ENCODE results near the gene SLC2A6. TPM values are rescaled to one million over a fixed set of nuclear protein-coding genes. Genes with fewer than 3 reads are reported as not detected.

Gene SLC2A6
- total RNA-seq, 1 experiment from 2014 or later: 10.6 TPM

GRCh38 chr9:133523106-133523505 is 44.2 kb upstream of the SLC2A6 start:
- Histone ChIP-seq H3K4me2 (ENCODE audit: low read depth, low read length, poor library complexity, severe bottlenecking) (no peak overlapping the region), H3K9me3 (ENCODE audit: low read length) (no peaks in the 10 kb centered on the region), H4K20me1 (ENCODE audit: insufficient read depth, low read depth, low read length) (no peaks in the 10 kb centered on the region; the same call in 1 of the 2 replicates), H3K79me2 (ENCODE audit: low read length) (no peaks in the 10 kb centered on the region), H3K36me3 (ENCODE audit: insufficient read depth, low read length) (no peaks in the 10 kb centered on the region), H3K27ac (ENCODE audit: low read length) (no peak overlapping the region), H3K4me1 (ENCODE audit: low read length) (no peaks in the 10 kb centered on the region), H3K9ac (ENCODE audit: low read length) (no peak overlapping the region), H3K4me3 (ENCODE audit: low read length) (no peak overlapping the region), H3K27me3 (ENCODE audit: low read length) (no peaks in the 10 kb centered on the region), H2AFZ (ENCODE audit: low read length) (no peak overlapping the region), H3K9me2 (replicated peaks; ENCODE audit: insufficient read depth, low read length) (no peaks in the 10 kb centered on the region)
- no peak for DNase-seq

GRCh38 chr9:133522073-133522910 is 43.4 kb upstream of the SLC2A6 start:
- Histone ChIP-seq H3K9ac (ENCODE audit: low read length) (no peak overlapping the region), H3K4me2 (ENCODE audit: low read depth, low read length, poor library complexity, severe bottlenecking) (no peak overlapping the region)

GRCh38 chr9:133521122-133522072 is 42.5 kb upstream of the SLC2A6 start:
- Histone ChIP-seq H3K27me3 (ENCODE audit: low read length) (no peaks in the 10 kb centered on the region), H3K9ac (ENCODE audit: low read length) (no peak overlapping the region), H3K79me2 (ENCODE audit: low read length) (no peaks in the 10 kb centered on the region), H3K4me1 (ENCODE audit: low read length) (no peaks in the 10 kb centered on the region), H4K20me1 (ENCODE audit: insufficient read depth, low read depth, low read length) (no peaks in the 10 kb centered on the region; the same call in 1 of the 2 replicates), H3K36me3 (ENCODE audit: insufficient read depth, low read length) (no peaks in the 10 kb centered on the region), H3K4me3 (ENCODE audit: low read length) (no peak overlapping the region), H3K27ac (ENCODE audit: low read length) (no peak overlapping the region), H3K9me2 (replicated peaks; ENCODE audit: insufficient read depth, low read length) (no peaks in the 10 kb centered on the region), H2AFZ (ENCODE audit: low read length) (no peak overlapping the region), H3K9me3 (ENCODE audit: low read length) (no peaks in the 10 kb centered on the region), H3K4me2 (ENCODE audit: low read depth, low read length, poor library complexity, severe bottlenecking) (no peak overlapping the region)
- no peak for DNase-seq

More at GRCh38 chr9:133522073-133522910, 43.4 kb upstream of the SLC2A6 start:
- H3K27me3 ChIP-seq (ENCODE audit: low read length): no peaks in the 10 kb centered on the region
- H3K9me3 ChIP-seq (ENCODE audit: low read length): no peaks in the 10 kb centered on the region
- H2AFZ ChIP-seq (ENCODE audit: low read length): no peak overlapping the region
- H3K4me1 ChIP-seq (ENCODE audit: low read length): no peaks in the 10 kb centered on the region
- no peak overlapping the region for H3K4me3 ChIP-seq (ENCODE audit: low read length)
- H3K9me2 ChIP-seq (replicated peaks; ENCODE audit: insufficient read depth, low read length): no peaks in the 10 kb centered on the region
- no peak for DNase-seq
- H3K79me2 ChIP-seq (ENCODE audit: low read length): no peaks in the 10 kb centered on the region
- H4K20me1 ChIP-seq (ENCODE audit: insufficient read depth, low read depth, low read length): no peaks in the 10 kb centered on the region; the same call in 1 of the 2 replicates
- no peak overlapping the region for H3K27ac ChIP-seq (ENCODE audit: low read length)
- H3K36me3 ChIP-seq (ENCODE audit: insufficient read depth, low read length): no peaks in the 10 kb centered on the region

- no peaks in the 10 kb centered on the region for H3K9me3 ChIP-seq (ENCODE audit: low read length)
- no peak overlapping the region for H3K4me3 ChIP-seq (ENCODE audit: low read length)
- H3K9ac ChIP-seq (ENCODE audit: low read length): no peak overlapping the region
- no peak for DNase-seq
- H3K27me3 ChIP-seq (ENCODE audit: low read length): no peaks in the 10 kb centered on the region
- H3K4me2 ChIP-seq (ENCODE audit: low read depth, low read length, poor library complexity, severe bottlenecking): no peak overlapping the region
- no peaks in the 10 kb centered on the region for H3K79me2 ChIP-seq (ENCODE audit: low read length)
- no peak overlapping the region for H3K27ac ChIP-seq (ENCODE audit: low read length)
- H3K9me2 ChIP-seq (replicated peaks; ENCODE audit: insufficient read depth, low read length): no peaks in the 10 kb centered on the region
- no peaks in the 10 kb centered on the region for H3K4me1 ChIP-seq (ENCODE audit: low read length)
- H3K36me3 ChIP-seq (ENCODE audit: insufficient read depth, low read length): no peaks in the 10 kb centered on the region
- no peaks in the 10 kb centered on the region; the same call in 1 of the 2 replicates for H4K20me1 ChIP-seq (ENCODE audit: insufficient read depth, low read depth, low read length)
- H2AFZ ChIP-seq (ENCODE audit: low read length): no peak overlapping the region
Measured at GRCh38 chr9:133520121-133520835, 41.4 kb upstream of the SLC2A6 start.

GRCh38 chr9:133519693-133520092 is 40.8 kb upstream of the SLC2A6 start:
- Histone ChIP-seq H4K20me1 (ENCODE audit: insufficient read depth, low read depth, low read length) (no peaks in the 10 kb centered on the region; the same call in 1 of the 2 replicates), H3K27ac (ENCODE audit: low read length) (no peak overlapping the region), H3K9me3 (ENCODE audit: low read length) (no peaks in the 10 kb centered on the region), H3K9me2 (replicated peaks; ENCODE audit: insufficient read depth, low read length) (no peaks in the 10 kb centered on the region), H2AFZ (ENCODE audit: low read length) (no peak overlapping the region), H3K27me3 (ENCODE audit: low read length) (no peaks in the 10 kb centered on the region), H3K4me2 (ENCODE audit: low read depth, low read length, poor library complexity, severe bottlenecking) (no peak overlapping the region), H3K4me3 (ENCODE audit: low read length) (no peak overlapping the region), H3K79me2 (ENCODE audit: low read length) (no peaks in the 10 kb centered on the region), H3K9ac (ENCODE audit: low read length) (no peak overlapping the region), H3K36me3 (ENCODE audit: insufficient read depth, low read length) (no peaks in the 10 kb centered on the region), H3K4me1 (ENCODE audit: low read length) (no peaks in the 10 kb centered on the region)
- DNase-seq: no peak

GRCh38 chr9:133518706-133519449 is 40.0 kb upstream of the SLC2A6 start:
- H3K9ac ChIP-seq (ENCODE audit: low read length): no peak overlapping the region
- no peaks in the 10 kb centered on the region for H3K9me3 ChIP-seq (ENCODE audit: low read length)
- H3K36me3 ChIP-seq (ENCODE audit: insufficient read depth, low read length): no peaks in the 10 kb centered on the region
- H3K79me2 ChIP-seq (ENCODE audit: low read length): no peaks in the 10 kb centered on the region
- no peaks in the 10 kb centered on the region for H3K4me1 ChIP-seq (ENCODE audit: low read length)
- H4K20me1 ChIP-seq (ENCODE audit: insufficient read depth, low read depth, low read length): no peaks in the 10 kb centered on the region; the same call in 1 of the 2 replicates
- H3K9me2 ChIP-seq (replicated peaks; ENCODE audit: insufficient read depth, low read length): no peaks in the 10 kb centered on the region
- H3K27ac ChIP-seq (ENCODE audit: low read length): no peak overlapping the region
- H3K4me3 ChIP-seq (ENCODE audit: low read length): no peak overlapping the region
- H3K27me3 ChIP-seq (ENCODE audit: low read length): no peaks in the 10 kb centered on the region
- no peak overlapping the region for H3K4me2 ChIP-seq (ENCODE audit: low read depth, low read length, poor library complexity, severe bottlenecking)
- no peak overlapping the region for H2AFZ ChIP-seq (ENCODE audit: low read length)
- DNase-seq: no peak

GRCh38 chr9:133518200-133518599 is 39.3 kb upstream of the SLC2A6 start:
- Histone ChIP-seq H3K4me2 (ENCODE audit: low read depth, low read length, poor library complexity, severe bottlenecking) (no peak overlapping the region), H3K4me1 (ENCODE audit: low read length) (no peaks in the 10 kb centered on the region), H3K9me3 (ENCODE audit: low read length) (no peaks in the 10 kb centered on the region), H3K27me3 (ENCODE audit: low read length) (no peaks in the 10 kb centered on the region), H3K9ac (ENCODE audit: low read length) (no peak overlapping the region), H3K27ac (ENCODE audit: low read length) (no peak overlapping the region), H3K36me3 (ENCODE audit: insufficient read depth, low read length) (no peaks in the 10 kb centered on the region), H2AFZ (ENCODE audit: low read length) (no peak overlapping the region), H3K79me2 (ENCODE audit: low read length) (no peaks in the 10 kb centered on the region), H3K4me3 (ENCODE audit: low read length) (no peak overlapping the region), H3K9me2 (replicated peaks; ENCODE audit: insufficient read depth, low read length) (no peaks in the 10 kb centered on the region), H4K20me1 (ENCODE audit: insufficient read depth, low read depth, low read length) (no peaks in the 10 kb centered on the region; the same call in 1 of the 2 replicates)
- no peak for DNase-seq
